Suppressor macrophage (primary cell): Measurements from ENCODE around the gene ROCK2.
A peak's percentile ranks its signal among the peaks of the same experiment; 100 is the strongest.

Source experiments
- DNase-seq, 4 experiments: peaks; one replicate each; pipeline ENCODE4 v3.0.0-alpha.2; 2020 to 2022

ROCK2 gene

DNA sequence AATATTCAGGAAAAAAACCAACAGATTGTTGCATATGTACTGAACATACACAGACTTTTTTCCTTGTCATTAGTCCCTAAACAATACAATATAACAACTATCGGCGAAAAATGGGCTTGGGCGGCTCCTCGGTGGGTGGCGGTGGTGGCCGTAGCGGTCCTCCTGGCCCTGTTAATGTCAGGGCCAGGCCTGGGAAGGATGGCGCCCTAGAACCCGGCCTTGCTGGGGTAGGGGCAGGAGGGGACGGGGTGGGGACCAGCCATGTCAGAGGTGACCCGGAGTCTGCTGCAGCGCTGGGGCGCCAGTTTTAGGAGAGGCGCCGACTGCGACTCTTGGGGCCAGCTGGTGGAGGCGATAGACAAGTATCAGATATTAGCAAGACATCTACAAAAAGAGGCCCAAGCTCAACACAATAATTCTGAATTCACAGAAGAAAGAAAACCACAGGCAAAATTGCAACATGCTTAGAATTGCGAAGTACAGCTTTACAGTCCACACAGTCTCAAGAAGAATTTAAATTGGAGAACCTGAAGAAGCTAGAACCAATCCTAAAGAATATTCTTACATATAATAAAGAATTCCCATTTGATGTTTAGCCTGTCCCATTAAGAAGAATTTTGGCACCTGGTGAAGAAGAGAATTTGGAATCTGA is 36.5 kb downstream of the ROCK2 start:
- peak in 1 of 4 experiments; percentile 28 for DNase-seq

DNA sequence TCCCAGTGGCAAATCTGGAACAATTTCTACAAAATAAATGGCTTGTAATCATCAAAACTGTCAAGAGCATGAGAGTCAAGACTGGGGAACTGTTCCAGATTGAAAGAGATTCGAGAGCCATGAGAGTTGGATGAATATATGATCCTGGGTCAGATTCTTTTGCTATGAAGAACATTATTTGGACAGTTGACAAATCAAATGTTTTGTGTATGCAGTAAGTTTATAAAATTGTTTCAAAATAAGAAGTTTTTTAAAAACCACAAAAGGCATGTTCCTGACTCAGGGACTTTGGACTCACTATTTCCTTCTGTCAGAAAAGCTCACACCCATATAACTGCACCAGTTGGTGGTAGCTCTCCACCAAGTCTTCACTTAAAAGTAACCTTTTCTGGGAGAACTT is 38.5 kb downstream of the ROCK2 start:
- DNase-seq, result peak in 2 of 4 experiments; percentile 10 to 19

DNA sequence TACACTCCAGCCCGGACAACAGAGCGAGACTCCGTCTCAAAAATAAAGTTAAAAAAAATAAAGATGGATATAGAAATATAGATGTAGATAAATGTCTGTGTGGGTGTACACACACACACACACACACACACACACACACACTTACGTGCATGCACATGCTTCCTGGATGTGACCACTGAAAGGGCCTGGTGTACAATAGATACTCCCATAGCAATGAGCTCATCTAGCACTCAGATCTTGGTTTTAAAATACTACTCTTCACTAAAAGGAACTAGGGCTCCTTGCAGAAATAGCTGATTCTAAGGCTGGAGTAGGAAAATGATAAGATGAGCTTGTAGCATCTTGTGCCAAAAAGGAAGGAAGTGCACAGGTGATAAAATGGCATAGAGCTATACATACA is 39.1 kb downstream of the ROCK2 start:
- DNase-seq, result peak in 2 of 4 experiments; percentile 17 to 18

DNA sequence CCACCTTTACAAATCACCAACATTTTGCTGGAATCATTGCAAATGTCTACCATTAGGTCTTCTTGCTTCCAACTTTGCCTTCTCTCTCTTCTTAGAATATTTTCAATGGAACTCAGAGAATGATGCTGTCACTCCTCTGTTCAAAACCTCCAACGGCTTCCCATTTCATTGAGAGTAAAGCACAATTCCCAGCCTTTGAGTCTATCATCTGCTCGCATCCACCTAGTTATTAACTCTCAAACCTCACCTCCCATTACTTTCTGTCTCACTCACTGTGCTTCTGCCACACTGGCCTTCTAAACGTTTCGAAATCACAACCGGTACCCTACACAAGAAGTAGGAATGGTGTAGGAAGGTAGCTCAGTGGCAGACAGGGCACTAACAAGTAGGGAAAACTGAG is 40.0 kb downstream of the ROCK2 start:
- DNase-seq, result no peak

DNA sequence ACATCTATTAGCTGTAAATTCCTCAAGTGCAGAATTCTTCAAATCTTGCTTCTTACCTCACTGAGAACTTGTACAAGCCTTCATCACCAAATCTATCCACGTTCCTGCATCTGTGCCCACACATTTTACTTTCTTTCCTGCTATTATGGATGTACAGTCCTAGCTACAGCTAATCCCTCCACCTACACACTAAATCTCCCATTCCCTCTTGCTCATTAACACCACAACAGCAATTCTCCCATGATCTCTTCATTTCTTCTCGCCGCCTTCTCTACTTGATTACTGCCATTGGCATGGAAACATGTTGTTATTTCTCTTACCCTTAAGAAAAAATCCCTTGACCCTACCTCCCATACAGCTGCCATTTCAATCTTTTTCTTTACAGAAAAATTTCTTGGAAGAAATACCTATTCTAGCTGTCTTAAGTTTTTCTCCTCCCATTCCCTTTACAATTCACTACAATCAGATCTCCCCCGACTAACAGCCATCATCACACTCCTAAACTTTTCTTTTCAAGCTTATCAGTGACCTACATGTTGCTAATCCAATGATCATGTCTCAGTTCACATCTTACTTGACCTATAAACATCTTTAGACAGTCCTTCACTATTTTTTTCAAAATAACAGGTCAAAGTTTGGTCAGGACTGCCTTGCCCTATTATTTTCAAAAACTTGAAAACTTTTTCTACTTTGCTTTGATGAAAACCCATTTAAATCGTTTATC is 41.0 kb downstream of the ROCK2 start:
- DNase-seq, result no peak

DNA sequence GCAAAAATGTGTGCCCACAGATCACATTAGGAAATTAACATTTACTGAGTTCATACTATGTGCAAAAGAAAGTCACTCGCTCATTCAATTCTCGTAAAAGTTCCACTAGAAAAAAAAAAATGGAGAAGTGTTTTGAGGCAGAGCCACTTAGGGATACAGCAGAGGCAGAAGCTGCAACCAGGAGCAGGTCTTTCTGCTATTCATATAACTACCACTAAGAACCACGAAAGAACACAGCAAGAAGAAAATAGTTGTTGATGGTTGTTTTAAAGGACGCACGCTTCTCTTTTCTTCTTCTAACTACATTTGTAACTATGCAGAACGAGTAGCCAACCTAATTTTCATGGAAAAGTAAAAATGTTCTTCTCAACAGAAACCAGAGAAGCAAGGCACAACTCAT is 45.0 kb downstream of the ROCK2 start:
- peak in 1 of 4 experiments; percentile 17 for DNase-seq

DNA sequence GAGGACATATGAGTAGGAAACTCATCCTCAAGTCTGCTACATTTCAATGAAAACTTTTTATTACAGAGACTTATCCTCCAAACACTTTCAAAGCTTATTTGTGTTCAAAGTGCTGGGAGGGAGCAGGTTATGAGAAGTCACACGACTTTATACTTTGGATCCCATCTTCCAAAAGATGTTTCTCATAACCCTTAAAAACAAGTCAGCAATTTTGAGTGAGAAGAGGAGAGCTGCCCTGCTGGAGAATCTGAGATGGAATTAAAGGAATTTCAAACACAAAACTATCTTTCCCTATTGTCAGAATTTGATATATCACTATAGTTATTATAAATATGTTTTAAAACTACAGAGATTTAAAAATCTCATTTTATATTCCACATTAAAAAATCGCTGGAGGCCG is 45.8 kb downstream of the ROCK2 start:
- DNase-seq, result no peak

DNA sequence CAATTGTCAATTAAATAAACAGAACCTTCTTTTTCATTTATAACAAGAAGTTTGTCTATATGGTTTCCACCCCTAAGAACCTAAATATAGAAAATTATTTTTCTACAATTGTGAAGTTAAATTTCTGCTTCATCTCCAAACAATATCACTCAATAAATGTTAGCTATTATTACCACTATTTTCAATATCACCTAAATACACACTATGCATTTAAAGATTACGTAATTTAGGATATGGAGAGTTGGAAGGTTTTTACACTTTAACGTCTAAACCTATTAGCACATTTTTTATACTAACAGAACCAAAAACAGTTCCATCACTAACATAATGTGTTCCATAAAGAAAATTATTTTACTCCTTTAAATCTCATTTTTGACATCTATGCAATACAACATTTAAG is 48.0 kb downstream of the ROCK2 start:
- DNase-seq, result no peak

DNA sequence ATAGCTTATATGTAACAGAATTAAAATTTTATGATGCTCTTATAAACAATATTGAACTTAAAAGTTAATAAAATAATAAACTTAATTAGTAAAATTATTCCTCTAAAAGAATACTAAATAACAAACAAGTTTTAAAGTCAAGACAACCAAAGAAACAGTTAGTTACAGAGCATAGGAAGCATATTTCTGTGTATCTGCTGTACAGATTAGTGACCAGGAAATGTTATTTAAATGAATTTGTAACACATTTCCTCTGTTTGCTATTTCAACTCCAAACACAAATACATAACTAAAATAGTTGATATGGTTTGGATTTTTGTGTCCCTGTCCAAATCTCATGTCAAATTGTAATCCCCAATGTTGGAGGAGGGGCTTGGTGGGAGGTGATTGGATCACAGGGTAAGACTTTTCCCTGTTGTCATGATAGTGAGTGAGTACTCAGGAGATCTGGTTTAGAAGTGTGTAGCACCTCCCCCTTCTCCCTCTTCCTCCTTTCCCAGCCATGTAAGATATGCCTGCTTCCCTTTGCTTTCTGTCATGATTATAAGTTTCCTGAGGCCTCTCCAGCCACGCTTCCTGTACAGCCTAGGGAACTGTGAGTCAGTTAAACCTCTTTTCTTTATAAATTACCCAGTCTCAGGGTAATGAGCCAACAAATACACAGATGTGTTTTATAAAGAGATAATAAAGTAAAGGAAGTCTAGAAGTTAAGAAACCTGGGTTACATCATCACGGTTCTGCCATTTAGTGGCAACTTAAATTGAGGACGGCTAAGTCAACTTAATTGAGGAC is 51.8 kb downstream of the ROCK2 start:
- peak in 3 of 4 experiments; percentile 10 to 26 (median 22) for DNase-seq

DNA sequence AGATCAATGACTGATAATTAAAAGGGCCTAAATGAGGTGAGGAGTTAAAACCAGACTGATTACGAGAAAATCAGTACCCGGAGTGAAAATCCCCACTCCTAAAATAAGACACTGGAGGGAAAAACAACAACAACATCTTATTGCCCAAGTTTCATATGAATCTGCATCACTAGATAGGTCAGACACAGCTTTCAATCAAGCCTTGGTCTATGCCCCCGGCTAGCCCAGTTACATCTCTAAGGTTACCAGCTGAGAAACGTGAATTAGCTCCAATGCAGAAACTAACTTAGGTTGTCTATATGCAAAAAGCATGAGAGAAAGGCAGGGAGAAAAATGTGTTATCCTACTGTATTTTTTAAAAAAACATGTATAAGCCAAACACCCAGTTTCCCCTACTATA is 53.7 kb downstream of the ROCK2 start:
- DNase-seq, result no peak

DNA sequence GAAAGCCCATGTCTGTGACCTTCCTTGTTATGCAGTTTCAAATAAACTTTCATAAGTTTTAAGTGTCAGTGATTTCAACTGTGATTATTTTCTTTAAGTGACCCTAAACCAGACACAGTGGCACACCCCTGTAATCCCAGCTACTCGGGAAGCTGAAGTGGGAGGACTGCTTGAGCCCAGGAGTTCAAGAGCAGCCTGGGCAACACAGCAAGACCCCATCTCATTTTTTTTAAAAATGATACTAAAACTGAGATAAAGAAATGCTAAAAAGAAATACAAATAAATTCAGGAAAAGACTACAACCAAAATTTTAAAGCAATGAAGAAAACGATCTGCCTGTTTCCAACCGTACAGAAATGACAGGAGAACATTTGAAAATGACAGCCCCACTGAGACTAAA is 54.2 kb downstream of the ROCK2 start:
- DNase-seq, result no peak

DNA sequence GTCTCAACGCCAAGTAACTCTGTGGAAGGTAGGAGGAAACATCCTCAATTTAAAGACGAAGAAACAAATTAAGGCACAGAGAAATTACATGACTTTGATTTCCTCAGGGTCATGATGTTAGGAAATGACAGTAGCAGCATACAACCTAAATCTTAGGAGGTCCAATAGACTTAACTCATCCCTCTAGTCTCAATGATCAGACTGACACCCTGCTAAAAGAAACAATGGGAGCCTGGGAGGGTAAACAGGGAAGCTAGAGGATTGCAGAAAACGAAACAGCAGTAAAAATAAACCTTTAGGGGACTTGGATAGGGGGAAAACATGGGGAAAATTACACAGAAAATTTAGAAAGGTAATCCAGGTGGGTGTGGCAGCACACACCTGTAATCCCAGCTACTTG is 56.0 kb downstream of the ROCK2 start:
- no peak for DNase-seq

DNA sequence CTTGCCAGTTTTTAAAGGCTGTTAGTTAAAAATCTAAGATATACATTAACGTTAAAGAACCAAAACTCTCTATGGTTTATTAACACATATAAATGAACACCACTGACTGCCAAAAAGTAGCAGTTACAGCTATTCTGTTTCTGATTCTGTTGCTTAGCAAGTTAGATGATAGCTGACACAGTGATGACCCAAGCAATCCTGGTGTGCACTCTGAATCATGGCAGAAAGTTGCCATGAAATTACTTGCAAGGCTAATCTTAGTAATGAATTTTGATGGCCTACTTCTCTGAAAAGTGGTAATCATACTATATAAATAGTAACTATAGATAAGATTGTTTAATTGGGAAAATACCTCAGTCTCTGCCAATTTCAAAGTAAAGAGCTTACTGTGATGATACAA is 57.7 kb downstream of the ROCK2 start:
- peak in 1 of 4 experiments; percentile 9 for DNase-seq

DNA sequence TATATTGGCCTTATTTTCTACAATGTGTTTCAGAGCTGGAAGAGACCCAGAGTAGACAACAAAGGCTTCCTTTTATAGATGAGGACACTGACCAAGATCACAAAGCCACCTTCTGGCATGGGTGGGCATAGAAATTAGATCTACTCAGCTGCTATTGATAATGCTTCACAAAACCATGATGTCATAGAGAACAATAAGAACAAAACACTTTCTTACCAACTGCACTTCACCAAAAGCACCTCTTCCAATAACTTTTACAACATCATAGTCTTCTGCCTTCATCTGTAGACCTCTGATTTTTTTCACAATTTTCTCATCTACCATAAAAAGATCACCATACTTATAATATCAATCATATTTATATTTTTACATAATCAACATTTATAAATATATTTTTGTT is 58.1 kb downstream of the ROCK2 start:
- no peak for DNase-seq

DNA sequence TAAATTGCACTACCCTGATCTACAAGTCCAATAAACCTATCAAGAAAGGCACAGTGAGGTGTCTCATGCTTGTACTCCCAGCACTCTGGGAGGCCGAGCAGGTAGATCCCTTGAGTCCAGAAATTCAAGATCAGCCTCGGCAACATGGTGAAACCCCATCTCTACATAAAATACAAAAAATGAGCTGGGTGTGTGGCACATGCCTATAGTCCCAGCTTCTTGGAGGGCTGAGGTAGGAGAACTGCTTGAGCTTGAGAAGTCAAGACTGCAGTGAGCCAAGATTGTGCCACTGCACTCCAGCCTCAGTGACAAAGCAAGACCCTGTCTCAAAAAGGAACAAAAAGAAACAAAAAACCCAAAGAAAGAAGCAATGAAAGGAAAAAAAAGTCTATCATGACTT is 58.9 kb downstream of the ROCK2 start:
- no peak for DNase-seq

DNA sequence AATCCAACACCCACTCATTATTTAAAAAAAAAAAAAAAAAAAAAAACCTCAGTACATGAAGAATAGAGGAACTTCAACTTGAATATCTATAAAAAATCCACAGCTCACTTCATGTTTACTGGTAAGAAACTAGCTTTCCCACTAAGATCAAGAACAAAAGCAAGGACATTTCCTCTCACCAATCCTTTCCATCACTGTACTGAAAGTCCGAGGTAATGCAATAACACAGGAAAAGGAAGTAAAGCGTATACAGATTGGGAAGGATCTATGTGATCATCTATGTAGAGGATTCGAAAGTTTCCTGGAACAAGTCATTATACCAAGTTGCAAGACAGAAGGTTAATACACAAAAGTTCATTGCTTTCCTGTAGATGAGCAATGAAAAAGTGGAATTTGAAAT is 63.2 kb downstream of the ROCK2 start:
- peak in 3 of 4 experiments; percentile 18 to 72 (median 58) for DNase-seq

DNA sequence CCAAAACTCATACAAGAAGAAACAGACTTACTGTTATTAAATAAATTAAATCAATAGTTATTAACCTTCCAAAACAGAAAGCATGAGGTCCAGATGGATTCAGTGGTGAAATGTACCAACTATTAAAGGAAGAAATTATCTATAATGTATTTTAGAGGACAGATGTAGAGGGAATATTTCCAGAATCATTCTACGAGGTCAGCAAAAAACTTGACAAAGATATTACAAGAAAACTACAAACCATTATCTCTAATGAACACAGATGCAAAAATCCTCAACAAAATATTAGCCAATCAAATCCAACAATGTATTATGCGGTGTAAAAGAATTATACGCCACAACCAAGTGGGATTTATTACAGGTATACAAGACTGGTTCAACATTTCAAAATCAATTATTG is 63.7 kb downstream of the ROCK2 start:
- DNase-seq, result no peak

DNA sequence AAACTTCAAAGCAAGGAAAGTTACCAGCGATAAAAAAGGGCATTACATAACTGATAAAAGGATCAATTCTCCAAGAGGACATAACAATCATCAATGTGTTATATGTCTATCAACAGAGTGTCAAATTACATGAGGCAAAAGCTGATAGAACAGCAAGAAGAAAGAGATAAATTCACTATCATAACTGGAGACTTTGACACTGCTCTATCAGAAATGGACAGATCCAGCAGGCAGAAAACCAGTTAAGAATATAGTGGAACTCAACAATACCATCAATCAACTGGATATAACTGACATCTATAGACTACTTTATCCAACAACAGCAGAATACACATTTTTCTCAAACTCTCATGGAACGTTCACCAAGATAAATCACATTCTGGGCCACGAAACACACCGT is 65.0 kb downstream of the ROCK2 start:
- DNase-seq, result no peak

DNA sequence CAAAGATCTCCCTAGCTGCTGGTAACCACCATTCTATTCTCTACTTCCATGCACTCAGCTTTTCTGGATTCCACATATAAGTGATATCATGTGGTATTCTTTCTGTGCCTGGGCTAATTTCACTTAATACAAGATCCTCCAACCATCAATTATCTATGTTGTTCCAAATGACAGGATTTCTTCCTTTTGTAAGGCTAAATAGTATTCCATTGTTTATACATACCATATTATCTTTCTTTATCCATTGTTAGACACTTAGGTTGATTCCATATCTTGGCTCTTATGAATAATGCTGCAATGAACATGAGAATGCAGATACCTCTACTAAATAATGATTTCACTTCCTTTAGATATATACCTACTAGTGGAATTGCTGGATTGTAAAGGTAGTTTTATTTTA is 66.2 kb downstream of the ROCK2 start:
- DNase-seq, result no peak

DNA sequence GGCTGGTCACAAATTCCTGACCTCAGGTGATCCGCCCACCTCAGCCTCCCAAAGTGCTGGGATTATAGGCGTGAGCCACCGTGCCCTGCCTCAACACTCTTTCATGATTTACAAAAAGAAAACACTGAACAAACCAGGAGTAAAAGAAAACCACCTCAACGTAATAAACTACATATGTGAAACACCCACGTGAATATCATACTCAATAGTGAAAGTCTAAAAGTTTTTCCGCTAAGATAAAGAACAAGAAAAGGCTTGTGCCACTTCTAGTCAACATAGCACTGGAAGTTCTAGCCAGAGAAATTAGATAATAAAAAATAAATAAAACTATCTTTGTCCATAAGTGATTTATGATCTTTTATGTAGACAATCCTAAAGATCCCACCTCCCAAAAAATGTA is 68.5 kb downstream of the ROCK2 start:
- no peak for DNase-seq

DNA sequence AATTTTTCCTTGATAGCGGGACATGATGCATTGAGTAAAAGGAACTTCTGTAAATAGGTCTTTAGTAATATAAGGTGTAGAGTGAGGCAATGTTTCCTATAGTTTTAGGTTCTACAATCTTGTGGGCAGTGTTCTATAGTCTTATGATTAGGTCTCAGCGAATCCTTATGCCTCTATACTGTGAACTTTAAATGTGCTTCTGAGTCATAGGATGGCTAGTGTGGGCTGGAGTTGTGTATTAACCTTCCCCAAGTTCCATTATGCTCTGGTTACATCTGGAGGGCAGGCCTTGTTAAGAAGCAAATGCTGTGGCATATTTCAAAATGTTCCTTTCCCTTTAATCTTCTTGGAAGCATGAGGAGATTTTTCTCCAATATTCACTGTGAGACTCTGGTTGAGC is 73.5 kb downstream of the ROCK2 start:
- DNase-seq, result peak; percentile 70 to 92 (median 82)

DNA sequence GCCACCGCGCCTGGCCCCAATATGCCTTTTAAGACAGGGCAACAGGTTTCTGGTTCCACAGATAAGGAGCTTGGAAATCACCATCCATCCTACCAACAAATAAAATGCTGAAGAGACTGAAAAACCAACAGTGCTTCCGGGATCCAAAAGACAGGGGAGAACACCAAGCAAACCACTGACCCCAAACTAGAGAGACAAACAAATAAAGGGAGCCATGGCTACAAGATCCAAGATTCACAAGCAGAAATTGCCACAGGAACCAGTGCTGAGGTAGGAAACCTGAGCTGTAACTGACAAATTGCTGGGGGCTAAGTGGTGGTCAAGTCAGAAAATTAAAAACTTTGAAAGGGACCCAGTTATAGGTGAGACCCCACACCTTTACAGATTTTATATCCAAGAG is 76.5 kb downstream of the ROCK2 start:
- DNase-seq, result no peak

DNA sequence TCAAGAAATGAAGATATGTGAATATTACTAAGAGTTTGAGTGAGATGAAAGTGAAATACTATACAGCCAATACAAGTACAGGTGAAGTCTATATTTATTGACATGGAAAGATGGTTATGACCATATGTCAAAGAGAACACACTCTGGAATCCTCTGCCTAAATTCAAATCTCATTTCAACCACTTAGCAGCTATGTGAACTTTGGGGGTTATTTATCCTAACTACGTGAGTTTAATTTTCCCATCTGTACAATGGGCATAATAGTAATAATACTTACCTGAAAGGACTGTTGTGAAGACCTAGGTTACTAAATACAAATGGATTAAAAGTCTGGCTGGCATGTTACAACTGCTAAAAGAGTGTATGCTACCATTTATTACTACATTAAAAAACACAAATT is 79.6 kb downstream of the ROCK2 start:
- DNase-seq, result no peak

DNA sequence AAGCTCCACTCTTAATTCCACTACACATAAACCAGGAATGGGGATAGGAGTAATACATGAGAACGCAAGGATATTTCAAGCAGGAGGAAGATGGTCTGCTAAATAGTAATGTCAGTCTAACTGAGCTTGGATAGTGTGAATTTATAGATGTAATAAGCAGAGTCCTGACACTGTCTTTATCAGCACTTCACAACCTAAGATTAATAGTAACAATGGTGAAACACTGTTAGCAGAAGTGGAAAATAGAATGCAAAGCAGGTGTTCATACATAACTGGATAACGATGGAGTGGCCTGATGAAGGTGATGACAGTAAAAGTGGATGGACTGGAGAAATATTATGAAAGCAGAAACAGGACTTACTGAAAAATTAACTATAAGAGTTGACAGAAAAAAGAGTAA is 80.4 kb downstream of the ROCK2 start:
- no peak for DNase-seq
